Pons (tissue), 1 donor: Measurements from ENCODE around the gene SRPK3.

Experiments
- DNase-seq: peaks from one replicate; pipeline ENCODE4 v3.0.0-alpha.2; 2016; ENCODE audit warnings: low spot score

SRPK3 gene

GRCh38 chrX:153770601-153771414 is 10.0 kb upstream of the SRPK3 start:
- DNase-seq = no peak

- DNase-seq = no peak
Observed at GRCh38 chrX:153771415-153772315, 9.2 kb upstream of the SRPK3 start.

DNA sequence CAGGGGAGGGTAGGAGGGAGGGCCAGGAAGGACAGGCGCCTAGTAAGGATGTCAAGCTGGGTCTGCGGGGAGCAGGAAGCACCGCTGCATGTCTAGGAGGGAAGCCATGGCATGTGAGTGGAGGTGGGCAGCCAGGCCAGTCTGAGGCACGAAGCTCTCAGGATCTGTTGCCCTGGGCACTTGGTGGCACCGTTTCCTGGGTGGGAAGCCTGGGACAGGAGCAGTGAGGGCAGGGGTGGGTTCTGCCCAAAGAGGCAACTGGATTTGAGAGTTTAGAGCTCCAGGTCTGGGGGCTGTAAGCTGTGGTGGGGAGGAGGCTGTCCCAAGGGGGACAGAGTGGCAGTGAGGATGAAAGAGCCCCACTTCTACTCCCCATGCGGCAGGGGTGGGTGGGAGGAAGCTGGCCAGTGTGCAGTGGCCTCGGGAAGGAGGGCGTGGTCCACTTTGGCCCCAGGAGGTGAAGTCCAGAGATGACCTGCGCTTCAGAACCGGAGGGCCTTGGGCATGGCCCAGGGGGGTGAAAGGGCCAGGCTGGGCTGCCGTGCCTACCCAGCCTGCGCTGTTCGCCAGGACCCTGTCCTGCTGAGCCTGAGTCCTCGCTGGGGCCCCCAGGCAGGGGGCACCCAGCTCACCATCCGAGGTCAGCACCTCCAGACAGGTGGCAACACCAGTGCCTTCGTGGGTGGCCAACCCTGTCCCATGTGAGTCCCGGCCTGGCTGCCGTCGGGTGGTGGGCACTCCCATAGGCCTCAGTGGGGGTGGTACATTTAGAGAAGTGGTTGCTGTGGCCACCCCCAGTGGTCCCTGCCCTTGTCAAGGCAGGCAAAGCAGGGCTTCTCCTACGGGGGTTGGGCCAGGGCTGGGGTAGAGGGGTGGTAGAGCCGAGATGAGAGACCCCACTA is 8.3 kb upstream of the SRPK3 start:
- DNase-seq = no peak

GRCh38 chrX:153773218-153773611 is 7.6 kb upstream of the SRPK3 start:
- no peak for DNase-seq

- DNase-seq = no peak
Observed at GRCh38 chrX:153773741-153774575, 6.9 kb upstream of the SRPK3 start.

DNA sequence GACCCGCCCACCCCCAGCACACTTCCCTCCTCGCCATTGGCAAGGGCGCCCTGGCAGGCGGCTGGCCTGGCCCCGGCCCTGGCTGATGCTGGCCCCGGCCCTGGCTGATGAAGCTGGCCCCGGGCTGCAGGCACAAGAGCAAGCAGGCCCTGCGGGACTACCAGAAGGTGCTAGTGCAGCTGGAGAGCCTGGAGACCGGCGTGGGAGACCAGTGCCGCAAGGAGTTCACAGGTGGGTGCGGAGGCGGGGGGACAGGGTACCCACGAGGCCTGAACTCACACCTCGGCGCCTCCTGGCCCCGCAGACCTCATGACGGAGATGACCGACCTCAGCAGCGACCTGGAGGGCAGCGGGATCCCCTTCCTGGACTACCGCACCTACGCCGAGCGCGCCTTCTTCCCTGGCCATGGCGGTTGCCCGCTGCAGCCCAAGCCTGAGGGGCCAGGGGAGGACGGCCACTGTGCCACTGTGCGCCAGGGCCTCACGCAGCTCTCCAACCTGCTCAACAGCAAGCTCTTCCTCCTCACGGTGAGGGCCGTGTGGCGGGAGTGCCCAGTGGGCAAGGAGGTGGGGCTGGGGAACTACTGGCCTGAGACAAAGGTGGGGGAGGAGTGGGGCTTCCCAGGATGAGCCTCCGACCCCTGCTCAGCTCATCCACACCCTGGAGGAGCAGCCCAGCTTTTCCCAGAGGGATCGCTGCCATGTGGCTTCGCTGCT is 6.1 kb upstream of the SRPK3 start:
- no peak for DNase-seq

GRCh38 chrX:153775293-153776119 is 5.3 kb upstream of the SRPK3 start:
- DNase-seq = no peak

DNA sequence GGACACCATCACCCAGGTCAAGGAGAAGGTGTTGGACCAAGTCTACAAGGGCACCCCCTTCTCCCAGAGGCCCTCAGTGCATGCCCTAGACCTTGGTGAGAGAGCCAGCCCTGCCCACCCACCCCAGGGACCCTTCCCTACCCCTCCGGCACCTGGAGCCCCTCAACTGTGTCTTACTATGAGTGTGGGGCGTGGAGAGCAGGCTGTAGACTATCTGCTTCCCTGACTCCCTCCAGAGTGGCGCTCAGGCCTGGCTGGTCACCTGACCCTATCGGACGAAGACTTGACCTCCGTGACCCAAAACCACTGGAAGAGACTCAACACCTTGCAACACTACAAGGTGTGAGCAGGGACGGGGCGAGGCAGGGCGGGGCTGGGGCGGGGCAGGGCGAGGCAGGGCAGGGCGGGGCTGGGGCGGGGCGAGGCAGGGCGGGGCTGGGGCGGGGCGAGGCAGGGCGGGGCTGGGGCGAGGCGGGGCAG is 4.7 kb upstream of the SRPK3 start:
- no peak for DNase-seq

DNA sequence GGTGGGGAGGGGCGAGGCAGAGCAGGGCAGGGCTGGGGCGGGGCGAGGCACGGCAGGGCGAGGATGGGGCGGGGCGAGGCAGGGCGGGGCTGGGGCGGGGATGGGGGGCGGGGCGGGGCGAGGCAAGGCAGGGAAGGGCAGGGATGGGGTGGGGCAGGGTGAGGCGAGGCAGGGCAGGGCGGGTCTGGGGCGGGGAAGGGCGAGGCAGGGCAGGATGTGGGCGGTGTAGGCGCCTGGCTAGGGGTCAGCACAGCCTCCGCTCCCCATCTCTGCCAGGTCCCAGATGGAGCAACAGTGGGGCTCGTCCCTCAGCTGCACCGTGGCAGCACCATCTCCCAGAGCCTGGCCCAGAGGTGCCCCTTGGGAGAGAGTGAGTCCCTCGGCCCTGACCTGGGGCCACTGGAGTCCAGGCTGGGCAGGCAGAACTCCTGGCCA is 4.2 kb upstream of the SRPK3 start:
- no peak for DNase-seq

DNA sequence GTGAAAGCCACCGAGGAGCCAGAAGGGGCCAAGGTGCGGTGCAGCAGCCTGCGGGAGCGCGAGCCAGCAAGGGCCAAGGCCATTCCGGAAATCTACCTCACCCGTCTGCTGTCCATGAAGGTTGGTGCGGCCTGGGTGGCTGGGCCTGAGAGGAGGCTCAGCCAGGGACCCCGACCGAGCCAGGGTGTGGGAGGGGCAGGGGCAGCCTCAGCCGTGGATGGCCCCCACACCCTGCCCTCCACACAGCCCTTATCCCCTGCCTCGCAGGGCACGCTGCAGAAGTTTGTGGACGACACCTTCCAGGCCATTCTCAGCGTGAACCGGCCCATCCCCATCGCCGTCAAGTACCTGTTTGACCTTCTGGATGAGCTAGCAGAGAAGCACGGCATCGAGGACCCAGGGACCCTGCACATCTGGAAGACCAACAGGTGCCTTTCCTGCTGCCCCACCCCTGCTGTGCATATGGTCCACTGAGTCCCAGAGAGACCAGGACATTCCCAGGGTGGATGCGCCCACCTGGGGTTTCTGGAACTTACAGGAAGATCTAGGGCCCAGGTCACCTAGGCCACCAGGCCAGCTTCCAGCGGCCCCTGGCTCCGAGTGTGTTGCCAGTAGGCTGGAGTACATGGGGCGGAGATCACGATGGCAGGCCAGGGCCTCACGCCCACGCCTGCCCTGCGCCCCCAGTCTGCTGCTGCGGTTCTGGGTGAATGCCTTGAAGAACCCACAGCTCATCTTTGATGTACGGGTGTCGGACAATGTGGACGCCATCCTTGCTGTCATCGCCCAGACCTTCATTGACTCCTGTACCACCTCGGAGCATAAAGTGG is 3.4 kb upstream of the SRPK3 start:
- no peak for DNase-seq

DNA sequence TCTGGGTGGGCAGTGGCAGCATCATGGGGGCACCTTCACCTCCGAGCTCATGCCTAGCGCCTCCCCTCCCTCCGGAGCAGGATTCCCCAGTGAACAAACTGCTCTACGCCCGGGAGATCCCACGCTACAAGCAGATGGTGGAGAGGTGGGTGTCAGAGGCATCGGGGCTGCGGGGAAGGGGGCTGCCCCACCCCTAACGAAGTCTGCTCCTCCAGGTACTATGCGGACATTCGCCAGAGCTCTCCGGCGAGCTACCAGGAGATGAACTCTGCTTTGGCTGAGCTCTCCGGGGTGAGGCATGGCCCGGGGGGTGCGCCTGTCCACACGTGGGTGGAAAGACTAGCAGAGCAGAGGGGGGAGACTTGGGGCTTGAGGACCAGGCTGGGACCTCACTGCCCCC is 2.7 kb upstream of the SRPK3 start:
- DNase-seq = no peak

GRCh38 chrX:153778684-153779101 is 2.1 kb upstream of the SRPK3 start:
- DNase-seq = no peak

DNA sequence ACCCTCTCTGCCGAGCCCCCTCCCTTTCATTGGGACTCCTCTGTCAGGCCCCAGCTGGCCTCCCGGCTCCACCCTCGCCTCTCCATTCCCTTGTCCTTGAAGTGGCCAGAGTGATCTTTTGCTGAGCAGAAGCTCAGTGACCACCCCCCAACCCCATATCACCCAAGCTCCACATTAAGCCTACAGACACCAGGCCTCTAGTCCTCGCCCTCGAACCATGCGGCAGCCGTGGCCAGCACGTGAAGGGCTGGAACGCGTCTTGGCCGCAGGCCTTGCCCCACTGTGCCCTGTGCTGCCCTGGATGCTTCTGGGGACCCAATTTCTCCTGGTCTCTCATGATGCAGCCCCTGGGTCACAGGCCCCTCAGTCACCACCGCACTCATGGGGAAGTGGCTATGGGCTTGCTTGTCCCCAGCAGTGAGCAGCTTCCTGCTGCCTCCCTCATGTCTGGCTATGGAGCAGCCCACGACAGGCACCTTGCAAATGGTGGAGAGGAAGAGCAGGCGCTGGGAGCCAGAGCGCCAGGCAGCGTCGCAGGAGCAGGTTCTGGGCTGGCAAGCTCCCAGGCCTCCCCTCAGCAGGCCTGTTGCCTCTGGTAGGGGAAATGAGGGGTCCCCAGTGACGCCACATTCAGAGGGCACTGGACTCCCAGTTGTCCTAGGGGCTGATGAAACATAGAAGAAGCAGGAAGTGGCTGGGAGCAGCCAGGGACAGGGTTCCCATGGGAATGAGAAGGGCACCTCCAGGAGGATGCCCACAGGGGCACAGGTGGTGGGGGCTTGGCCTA is 757 bp upstream of the SRPK3 start:
- no peak for DNase-seq

- no peak for DNase-seq
Observed at GRCh38 chrX:153781428-153782047, 697 bp downstream of the SRPK3 start.

DNA sequence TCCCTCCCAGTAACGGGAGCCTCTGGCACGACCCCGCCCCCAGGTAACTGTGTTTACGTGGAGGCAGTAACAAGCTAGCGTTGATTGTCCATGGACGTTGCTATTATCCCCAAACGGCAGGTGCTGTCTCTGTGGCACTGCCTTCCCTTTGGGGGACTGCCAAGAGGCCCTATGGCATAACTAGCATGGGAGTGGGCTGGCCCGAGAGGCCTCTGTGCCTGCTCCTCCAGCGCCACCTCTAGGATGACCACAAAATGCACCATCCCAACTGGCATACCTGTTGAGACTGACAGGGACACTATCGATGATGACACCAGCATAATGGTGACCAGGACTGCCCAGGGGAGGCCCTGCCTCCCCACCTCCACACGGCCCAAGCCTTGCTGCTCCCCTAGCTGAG is 1.5 kb downstream of the SRPK3 start:
- DNase-seq = no peak

DNA sequence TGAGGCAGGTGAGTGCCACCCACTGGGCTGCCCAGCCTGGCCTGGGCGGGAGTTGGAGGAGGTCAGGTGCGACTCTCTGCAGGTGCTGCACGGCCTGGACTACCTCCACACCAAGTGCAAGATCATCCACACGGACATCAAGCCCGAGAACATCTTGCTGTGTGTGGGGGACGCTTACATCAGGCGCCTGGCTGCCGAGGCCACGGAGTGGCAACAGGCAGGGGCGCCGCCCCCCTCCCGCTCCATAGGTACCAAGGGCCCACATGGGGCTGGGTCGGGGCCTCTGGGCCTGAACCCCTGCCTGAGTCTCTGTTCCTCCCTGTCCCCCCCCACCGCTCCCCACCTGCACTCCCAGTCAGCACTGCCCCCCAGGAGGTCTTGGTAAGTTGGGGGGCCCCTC is 2.0 kb downstream of the SRPK3 start:
- DNase-seq = no peak

GRCh38 chrX:153783378-153784013 is 2.7 kb downstream of the SRPK3 start:
- no peak for DNase-seq
